GM12878 (cell line): Measurements from ENCODE around the gene AADACL2. TPM values are rescaled to one million over a fixed set of nuclear protein-coding genes. Genes with fewer than 3 reads are reported as not detected.

Source experiments
- ATAC-seq: fragments of 200-7000 bp; cut with Tn5 transposase; 3 replicates; pipeline ENCODE4 v1.9.1; 2020; ENCODE audit warnings: mild to moderate bottlenecking, moderate library complexity
- BruUV-seq: library from RNA; stranded (reverse); fragments of 400-500 nt; replicated peaks from 2 replicates; lab custom pipeline; 2021; lab: Mats Ljungman, UMichigan
- CTCF ChIA-PET: fragments of 300-600 bp; sonication (Branson Sonifier 250); formaldehyde crosslinking; extraction: SDS; loops from one replicate; lab custom pipeline; 2021; ENCODE audit warnings: inconsistent platforms; lab: Yijun Ruan, JAX
- POLR2A ChIA-PET: fragments of 350-600 bp; formaldehyde crosslinking; extraction: SDS; loops from one replicate; lab custom pipeline; 2021; ENCODE audit warnings: inconsistent platforms; lab: Charles Lee
- RAD21 ChIA-PET: fragments of 300-600 bp; sonication (Branson Sonifier 250); formaldehyde crosslinking; loops from one replicate; lab custom pipeline; 2023; ENCODE audit warnings: antibody characterized with exemption; ENCODE audit not compliant: unreplicated experiment; lab: Charles Lee
- SMC1A ChIA-PET: fragments of 300-600 bp; sonication (Branson Sonifier 250); formaldehyde crosslinking; loops from one replicate; lab custom pipeline; 2023; ENCODE audit not compliant: unreplicated experiment, uncharacterized antibody; lab: Charles Lee
- DNase-seq: peaks from one replicate; pipeline ENCODE4 v3.0.0-alpha.2; 2011; ENCODE audit warnings: low read depth, low spot score
- FAIRE-seq: peaks from 3 replicates; lab custom pipeline; 2011; peaks lifted over from hg19 to GRCh38; lab: Jason Lieb, UNC
- H2AFZ ChIP-seq: 2 replicates; pipeline ENCODE4 v1.6.0; 2011; ENCODE audit warnings: low read depth, low read length, control low read depth; ENCODE audit not compliant: control insufficient read depth
- H3K27ac ChIP-seq: 2 replicates; pipeline ENCODE4 v1.5.1; 2011; ENCODE audit warnings: control low read depth; ENCODE audit not compliant: control insufficient read depth, insufficient read depth
- H3K27me3 ChIP-seq, 2 experiments: replicated peaks in 1 of 2; 2 replicates each; pipeline versions ENCODE4 v1.6.0 to v1.6.1; 2011; ENCODE audit warnings: low read length in 1 of 2; ENCODE audit not compliant: control insufficient read depth in 2 of 2, insufficient read depth in 2 of 2
- H3K36me3 ChIP-seq, 2 experiments: 2 replicates each; pipeline ENCODE4 v1.5.1; 2011; ENCODE audit warnings: low read length in 1 of 2; ENCODE audit not compliant: control insufficient read depth in 2 of 2, insufficient read depth in 2 of 2
- H3K4me1 ChIP-seq: 2 replicates; pipeline ENCODE4 v1.6.1; 2011; ENCODE audit warnings: mild to moderate bottlenecking, low read length, moderate library complexity, mixed read lengths; ENCODE audit not compliant: control insufficient read depth, insufficient read depth
- H3K4me2 ChIP-seq: 2 replicates; pipeline ENCODE4 v1.6.0; 2011; ENCODE audit warnings: control low read depth; ENCODE audit not compliant: control insufficient read depth, insufficient read depth
- H3K4me3 ChIP-seq: fragments of 200-600 bp; sonication (generic); 2 replicates; pipeline ENCODE4 v1.5.1; 2016
- H3K79me2 ChIP-seq: 2 replicates; pipeline ENCODE4 v1.6.0; 2011; ENCODE audit warnings: low read length; ENCODE audit not compliant: control insufficient read depth, insufficient read depth
- H3K9ac ChIP-seq: 2 replicates; pipeline ENCODE4 v1.8.0; 2011; ENCODE audit warnings: low read length, control low read depth, mixed read lengths; ENCODE audit not compliant: control insufficient read depth, insufficient read depth
- H3K9me3 ChIP-seq: replicated peaks from 3 replicates; pipeline ENCODE4 v1.5.1; 2011; ENCODE audit warnings: mild to moderate bottlenecking, low read length; ENCODE audit not compliant: control insufficient read depth, insufficient read depth
- H4K20me1 ChIP-seq: 2 replicates; pipeline ENCODE4 v1.6.0; 2011; ENCODE audit not compliant: control insufficient read depth, insufficient read depth
- ATF2 ChIP-seq: IDR thresholded peaks from 2 replicates; pipeline ENCODE4 v1.6.1; 2012; ENCODE audit warnings: low read length, inconsistent platforms
- BACH1 ChIP-seq: fragments of 450-650 bp; IDR thresholded peaks from 2 replicates; pipeline ENCODE4 v1.6.1; 2017; ENCODE audit warnings: mild to moderate bottlenecking, borderline replicate concordance
- BCL3 ChIP-seq: IDR thresholded peaks from 2 replicates; pipeline ENCODE4 v1.6.1; 2011; ENCODE audit warnings: borderline replicate concordance, low read depth, mild to moderate bottlenecking, moderate library complexity, low read length; ENCODE audit not compliant: insufficient read depth, poor library complexity, severe bottlenecking
- CHD2 ChIP-seq: IDR thresholded peaks from 2 replicates; pipeline ENCODE4 v1.6.1; 2011; ENCODE audit warnings: low read depth, low read length, improper control_type of control experiment, borderline replicate concordance
- EED ChIP-seq: sonication (generic); IDR thresholded peaks from 2 replicates; pipeline ENCODE4 v1.6.1; 2016; ENCODE audit warnings: antibody characterized with exemption, low read depth
- JUNB ChIP-seq: IDR thresholded peaks from 2 replicates; pipeline ENCODE4 v1.6.1; 2016; ENCODE audit warnings: antibody characterized with exemption, mild to moderate bottlenecking
- NFXL1 ChIP-seq: fragments of 450-650 bp; IDR thresholded peaks from 2 replicates; pipeline ENCODE4 v1.6.1; 2017; ENCODE audit warnings: antibody characterized with exemption, mild to moderate bottlenecking, borderline replicate concordance
- NR2C1 ChIP-seq: fragments of 450-650 bp; IDR thresholded peaks from 2 replicates; pipeline ENCODE4 v1.6.1; 2017; ENCODE audit warnings: antibody characterized with exemption, mild to moderate bottlenecking, moderate library complexity
- SMAD5 ChIP-seq: IDR thresholded peaks from 2 replicates; pipeline ENCODE4 v1.6.1; 2016; ENCODE audit warnings: antibody characterized with exemption, low read depth
- STAT3 ChIP-seq: IDR thresholded peaks from 2 replicates; pipeline ENCODE4 v1.6.1; 2011; ENCODE audit warnings: low read depth, low read length, improper control_type of control experiment
- YBX1 ChIP-seq: fragments of 450-650 bp; IDR thresholded peaks from 2 replicates; pipeline ENCODE4 v1.6.1; 2016; ENCODE audit warnings: antibody characterized with exemption
- ZNF687 ChIP-seq: fragments of 450-650 bp; IDR thresholded peaks from 2 replicates; pipeline ENCODE4 v1.6.1; 2017; ENCODE audit warnings: mild to moderate bottlenecking, moderate library complexity
- WGBS: methylation state at CpG from one replicate; pipeline ENCODE4 v1.1.6; 2016; ENCODE audit warnings: low lambda C conversion rate; ENCODE audit not compliant: insufficient replicate concordance, insufficient coverage; ENCODE audit errors: missing lambda C conversion rate; 5-methylcytosine and 5-hydroxymethylcytosine counted together
- in situ Hi-C: fragments of 300-500 bp; cut with MboI; formaldehyde crosslinking; loops from 9 replicates; pipeline ENCODE4 v1.14.3; 2018; ENCODE audit warnings: mixed read lengths
- intact Hi-C: fragments of 100-400 bp; cut with micrococcal nuclease; formaldehyde crosslinking; loops from one replicate; pipeline ENCODE4 v1.14.2; 2022; ENCODE audit not compliant: unreplicated experiment
- polyA plus RNA-seq, 11 experiments: library from polyadenylated mRNA; depleted of rRNA in 4 of 11; unstranded in 6 of 11; stranded (reverse) in 5 of 11; fragments of >200 nt; fragmentation: Nextera tagmentation in 4 of 11; fragmentation: Illumina TruSeq in 1 of 11; extraction: Ambion mirVana in 4 of 11; extraction: Trizol in 1 of 11; gene quantifications; 1 replicate in 1 of 11; 2 replicates in 10 of 11; pipeline versions ENCODE4 v1.2.1 to v1.2.3, GENCODE V29; 2011 to 2016; ENCODE audit warnings: inconsistent platforms in 2 of 11, missing spikeins in 2 of 11, low read depth in 1 of 11
- total RNA-seq, 4 experiments: library from RNA; depleted of rRNA in 3 of 4; stranded (reverse); fragments of >200 nt in 3 of 4; fragmentation: Illumina TruSeq in 1 of 4; extraction: Trizol in 1 of 4; gene quantifications; 2 replicates each; pipeline versions ENCODE4 v1.2.1 to v1.2.3, GENCODE V29; 2013 to 2021
- TF ChIP-seq, protein P1 (sequence below): fragments of 450-650 bp; formaldehyde crosslinking; IDR thresholded peaks from 2 replicates; pipeline ENCODE4 v1.4.0; 2022; ENCODE audit warnings: mild to moderate bottlenecking, moderate library complexity

Gene AADACL2
- total and polyA plus RNA-seq, 10 of the 15 experiments (the other 5 are each of a cell fraction or from before 2014, with no cell fraction given), result not detected

DNA sequence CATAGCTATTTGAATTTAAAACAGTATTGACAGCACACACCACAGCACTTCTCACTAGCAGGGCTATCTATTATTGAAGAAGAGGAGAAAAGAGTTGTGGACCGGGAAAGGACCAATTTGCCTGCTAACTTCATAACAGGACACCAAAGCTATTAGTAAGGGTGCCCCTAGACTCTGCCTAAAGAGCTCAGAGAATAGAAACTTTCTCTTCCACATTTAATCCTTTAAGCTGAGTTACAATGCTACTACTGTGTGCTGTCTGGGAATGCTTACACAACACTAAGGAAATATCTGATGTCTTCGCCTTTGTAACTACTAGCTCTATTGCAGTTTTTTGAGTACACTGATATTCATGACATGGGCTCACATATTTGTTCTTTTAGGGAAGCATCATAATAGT is 66.7 kb downstream of the AADACL2 start:
- Histone ChIP-seq H3K4me2 (no peak overlapping the region), H3K27me3 (no peaks in the 10 kb centered on the region), H3K36me3 (no peaks in the 10 kb centered on the region), H3K9ac (no peak overlapping the region), H3K79me2 (no peaks in the 10 kb centered on the region), H3K4me3 (no peak overlapping the region), H3K27ac (no peak overlapping the region), H3K9me3 (no peaks in the 10 kb centered on the region), H4K20me1 (no peaks in the 10 kb centered on the region), H3K4me1 (no peaks in the 10 kb centered on the region), H2AFZ (no peak overlapping the region)
- ChIA-PET SMC1A (interaction anchor here (1.2 kb wide), 1 partner anchor 23 kb away, joined by 3 read pairs; no protein-coding TSS in a partner anchor), POLR2A (no interaction called here), CTCF (interaction anchor here (0.6 kb wide), 1 partner anchor 17 kb away, joined by 3 read pairs; no protein-coding TSS in a partner anchor), RAD21 (interaction anchor here (0.5 kb wide), 1 partner anchor 55 kb away, joined by 3 read pairs; no protein-coding TSS in a partner anchor)
- in situ Hi-C loops (no loop called here), intact Hi-C loops (no loop called here)
- BruUV-seq, result no TSS peak
- 36% methylated on average over 2 of the region's 2 CpGs for WGBS
- DNase-seq, result no peak
- ATAC-seq, result no peak
- no peak for FAIRE-seq
- no peak for TF ChIP-seq NFXL1
- TF ChIP-seq BACH1, result no peak
- no peak for TF ChIP-seq ZNF687
- TF ChIP-seq EED, result no peak
- TF ChIP-seq STAT3, result no peak
- TF ChIP-seq YBX1, result no peak
- TF ChIP-seq, protein P1, sequence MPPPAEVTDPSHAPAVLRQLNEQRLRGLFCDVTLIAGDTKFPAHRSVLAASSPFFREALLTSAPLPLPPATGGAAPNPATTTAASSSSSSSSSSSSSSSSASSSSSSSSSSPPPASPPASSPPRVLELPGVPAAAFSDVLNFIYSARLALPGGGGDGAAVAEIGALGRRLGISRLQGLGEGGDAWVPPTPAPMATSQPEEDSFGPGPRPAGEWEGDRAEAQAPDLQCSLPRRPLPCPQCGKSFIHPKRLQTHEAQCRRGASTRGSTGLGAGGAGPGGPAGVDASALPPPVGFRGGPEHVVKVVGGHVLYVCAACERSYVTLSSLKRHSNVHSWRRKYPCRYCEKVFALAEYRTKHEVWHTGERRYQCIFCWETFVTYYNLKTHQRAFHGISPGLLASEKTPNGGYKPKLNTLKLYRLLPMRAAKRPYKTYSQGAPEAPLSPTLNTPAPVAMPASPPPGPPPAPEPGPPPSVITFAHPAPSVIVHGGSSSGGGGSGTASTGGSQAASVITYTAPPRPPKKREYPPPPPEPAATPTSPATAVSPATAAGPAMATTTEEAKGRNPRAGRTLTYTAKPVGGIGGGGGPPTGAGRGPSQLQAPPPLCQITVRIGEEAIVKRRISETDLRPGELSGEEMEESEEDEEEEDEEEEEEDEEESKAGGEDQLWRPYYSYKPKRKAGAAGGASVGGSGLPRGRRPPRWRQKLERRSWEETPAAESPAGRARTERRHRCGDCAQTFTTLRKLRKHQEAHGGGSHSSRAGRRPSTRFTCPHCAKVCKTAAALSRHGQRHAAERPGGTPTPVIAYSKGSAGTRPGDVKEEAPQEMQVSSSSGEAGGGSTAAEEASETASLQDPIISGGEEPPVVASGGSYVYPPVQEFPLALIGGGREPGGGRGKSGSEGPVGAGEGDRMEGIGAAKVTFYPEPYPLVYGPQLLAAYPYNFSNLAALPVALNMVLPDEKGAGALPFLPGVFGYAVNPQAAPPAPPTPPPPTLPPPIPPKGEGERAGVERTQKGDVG (CRISPR knock-in tag), result no peak
- TF ChIP-seq BCL3, result no peak
- TF ChIP-seq NR2C1, result no peak
- TF ChIP-seq ATF2, result no peak
- TF ChIP-seq CHD2, result no peak
- no peak for TF ChIP-seq SMAD5
- no peak for TF ChIP-seq JUNB
